NT2/D1 (cell line): Measurements from ENCODE around the gene BEST4.

Experiments used
- YY1 ChIP-seq: IDR thresholded peaks from 2 replicates; pipeline ENCODE4 v1.6.1; 2011; ENCODE audit not compliant: insufficient read length, insufficient read depth
- ZNF274 ChIP-seq: IDR thresholded peaks from 2 replicates; pipeline ENCODE4 v1.6.1; 2011; ENCODE audit warnings: mild to moderate bottlenecking, low read depth, low read length

- TF ChIP-seq ZNF274 (no peak), YY1 (no peak)
Measured at GRCh38 chr1:44790968-44791801, 3.2 kb upstream of the BEST4 start.
